Mesenchymal stem cell (in vitro differentiated cells and primary cell): ENCODE measurements around the gene SKOR2.

Source experiments
- DNase-seq: peaks from one replicate; pipeline ENCODE4 v3.0.0-alpha.2; 2013
- H2AFZ ChIP-seq: one replicate; pipeline ENCODE4 v1.6.1; 2013; ENCODE audit warnings: low read depth, mild to moderate bottlenecking, control low read depth, inconsistent platforms, low read length, moderate library complexity
- H2AK5ac ChIP-seq: 2 replicates; pipeline ENCODE4 v1.6.1; 2013; ENCODE audit warnings: low read length, moderate library complexity, mild to moderate bottlenecking, inconsistent platforms; ENCODE audit not compliant: severe bottlenecking
- H2BK120ac ChIP-seq: one replicate; pipeline ENCODE4 v1.6.1; 2013; ENCODE audit warnings: low read depth, mild to moderate bottlenecking, inconsistent platforms, low read length, moderate library complexity
- H2BK12ac ChIP-seq, 2 experiments: one replicate each; pipeline ENCODE4 v1.6.1; 2013; ENCODE audit warnings: inconsistent platforms in 2 of 2, low read length in 2 of 2, mild to moderate bottlenecking in 2 of 2, moderate library complexity in 2 of 2, control low read depth in 1 of 2
- H2BK15ac ChIP-seq: one replicate; pipeline ENCODE4 v1.6.1; 2013; ENCODE audit warnings: mild to moderate bottlenecking, low read depth, inconsistent platforms; ENCODE audit not compliant: poor library complexity, severe bottlenecking
- H2BK5ac ChIP-seq: 2 replicates; pipeline ENCODE4 v1.6.1; 2013; ENCODE audit warnings: low read depth, mild to moderate bottlenecking, low read length, control low read depth, inconsistent platforms; ENCODE audit not compliant: poor library complexity, severe bottlenecking
- H3K14ac ChIP-seq, 2 experiments: one replicate each; pipeline ENCODE4 v1.6.1; 2013; ENCODE audit warnings: inconsistent platforms in 2 of 2, low read length in 2 of 2, control low read depth in 1 of 2, mild to moderate bottlenecking in 1 of 2, moderate library complexity in 1 of 2
- H3K18ac ChIP-seq, 2 experiments: one replicate each; pipeline ENCODE4 v1.6.1; 2013; ENCODE audit warnings: inconsistent platforms in 2 of 2, low read length in 2 of 2, control low read depth in 1 of 2, low read depth in 1 of 2, mild to moderate bottlenecking in 1 of 2
- H3K23ac ChIP-seq, 2 experiments: one replicate each; pipeline ENCODE4 v1.6.1; 2013; ENCODE audit warnings: inconsistent platforms in 2 of 2, low read length in 2 of 2, mild to moderate bottlenecking in 2 of 2, moderate library complexity in 2 of 2, control low read depth in 1 of 2
- H3K27ac ChIP-seq: 2 replicates; pipeline ENCODE4 v1.5.1; 2013; ENCODE audit warnings: mild to moderate bottlenecking, moderate library complexity, low read length, control low read depth, inconsistent platforms; ENCODE audit not compliant: poor library complexity, severe bottlenecking
- H3K27me3 ChIP-seq, 2 experiments: 2 replicates each; pipeline versions ENCODE4 v1.6.1 to v1.7.0; 2013; ENCODE audit warnings: low read length in 2 of 2, mild to moderate bottlenecking in 2 of 2, moderate library complexity in 2 of 2, control low read depth in 1 of 2, inconsistent platforms in 1 of 2; ENCODE audit not compliant: control insufficient read depth in 1 of 2, insufficient read depth in 1 of 2
- H3K36me3 ChIP-seq, 2 experiments: 2 replicates each; pipeline versions ENCODE4 v1.6.1 to v1.7.0; 2013; ENCODE audit warnings: low read length in 2 of 2, control low read depth in 1 of 2, inconsistent platforms in 1 of 2, low read depth in 1 of 2, mild to moderate bottlenecking in 1 of 2; ENCODE audit not compliant: insufficient read depth in 2 of 2, control insufficient read depth in 1 of 2
- H3K4ac ChIP-seq, 2 experiments: one replicate each; pipeline ENCODE4 v1.6.1; 2013; ENCODE audit warnings: inconsistent platforms in 2 of 2, low read length in 2 of 2, mild to moderate bottlenecking in 2 of 2, moderate library complexity in 2 of 2, control low read depth in 1 of 2, low read depth in 1 of 2
- H3K4me1 ChIP-seq: 2 replicates; pipeline ENCODE4 v1.6.1; 2013; ENCODE audit warnings: low read depth, low read length, control low read depth; ENCODE audit not compliant: control insufficient read depth, insufficient read depth
- H3K4me2 ChIP-seq: 2 replicates; pipeline ENCODE4 v1.6.1; 2013; ENCODE audit warnings: low read length, mild to moderate bottlenecking, inconsistent platforms; ENCODE audit not compliant: poor library complexity, severe bottlenecking
- H3K4me3 ChIP-seq, 2 experiments: 2 replicates each; pipeline versions ENCODE4 v1.5.1 to v1.7.0; 2013; ENCODE audit warnings: low read length in 2 of 2, mild to moderate bottlenecking in 2 of 2, control low read depth in 1 of 2, low read depth in 1 of 2; ENCODE audit not compliant: insufficient read depth in 1 of 2
- H3K79me1 ChIP-seq: replicated peaks from 2 replicates; pipeline ENCODE4 v1.6.1; 2013; ENCODE audit warnings: mild to moderate bottlenecking, control low read depth, low read length, inconsistent platforms; ENCODE audit not compliant: poor library complexity, severe bottlenecking
- H3K9ac ChIP-seq: 2 replicates; pipeline ENCODE4 v1.7.0; 2013; ENCODE audit warnings: mild to moderate bottlenecking, low read length, moderate library complexity
- H3K9me3 ChIP-seq: 2 replicates; pipeline ENCODE4 v1.7.0; 2013; ENCODE audit warnings: mild to moderate bottlenecking, low read length; ENCODE audit not compliant: control insufficient read depth
- H4K8ac ChIP-seq: one replicate; pipeline ENCODE4 v1.6.1; 2013; ENCODE audit warnings: inconsistent platforms, mild to moderate bottlenecking, low read length, moderate library complexity
- H4K91ac ChIP-seq: one replicate; pipeline ENCODE4 v1.6.1; 2013; ENCODE audit warnings: mild to moderate bottlenecking, low read length, inconsistent platforms
- WGBS: methylation state at CpG from one replicate; pipeline ENCODE4 v1.1.7; 2013; ENCODE audit warnings: mixed read lengths; 5-methylcytosine and 5-hydroxymethylcytosine counted together

Gene SKOR2

GRCh38 chr18:47260120-47260923, 8.9 kb upstream of the SKOR2 start:
- DNase-seq: peak; percentile 27
- H3K9ac ChIP-seq: no peak overlapping the region
- H3K9me3 ChIP-seq: no peaks in the 10 kb centered on the region
- no peak overlapping the region for H4K8ac ChIP-seq
- no peak overlapping the region for H2BK120ac ChIP-seq
- H3K4ac ChIP-seq: no peak overlapping the region
- peak overlapping the region; percentile 28 for H3K4me2 ChIP-seq
- no peaks in the 10 kb centered on the region for H3K36me3 ChIP-seq
- no peak overlapping the region for H3K23ac ChIP-seq
- H3K18ac ChIP-seq: no peak overlapping the region
- no peak overlapping the region for H3K4me3 ChIP-seq
- H3K14ac ChIP-seq: no peak overlapping the region
- no peak overlapping the region for H2AK5ac ChIP-seq
- H3K27ac ChIP-seq: no peak overlapping the region
- 9% methylated on average over 30 of the region's 38 CpGs for WGBS
- H3K79me1 ChIP-seq: no peaks in the 10 kb centered on the region
- H2AFZ ChIP-seq: no peak overlapping the region
- H3K4me1 ChIP-seq: peaks cover 8% of the 10 kb centered on the region
- no peak overlapping the region for H2BK5ac ChIP-seq
- no peak overlapping the region for H2BK15ac ChIP-seq
- H3K27me3 ChIP-seq: peaks cover 86 to 93% of the 10 kb centered on the region in 2 experiments
- no peak overlapping the region for H4K91ac ChIP-seq
- no peak overlapping the region for H2BK12ac ChIP-seq

GRCh38 chr18:47254341-47254939, 3.0 kb upstream of the SKOR2 start:
- WGBS: 7% methylated on average over 30 of the region's 31 CpGs
- no peak overlapping the region for H4K91ac ChIP-seq
- H3K4me3 ChIP-seq: no peak overlapping the region
- H3K27me3 ChIP-seq: peaks cover 88 to 96% of the 10 kb centered on the region in 2 experiments
- H2AFZ ChIP-seq: no peak overlapping the region
- no peaks in the 10 kb centered on the region for H3K79me1 ChIP-seq
- H3K4me2 ChIP-seq: no peak overlapping the region
- H3K27ac ChIP-seq: no peak overlapping the region
- H2BK15ac ChIP-seq: no peak overlapping the region
- H3K18ac ChIP-seq: no peak overlapping the region
- H3K36me3 ChIP-seq: no peaks in the 10 kb centered on the region
- no peak overlapping the region for H2BK5ac ChIP-seq
- H2BK120ac ChIP-seq: no peak overlapping the region
- no peak overlapping the region for H3K23ac ChIP-seq
- H3K14ac ChIP-seq: no peak overlapping the region
- no peak overlapping the region for H2AK5ac ChIP-seq
- no peak overlapping the region for H3K4ac ChIP-seq
- H4K8ac ChIP-seq: no peak overlapping the region
- DNase-seq: peak; percentile 45
- peaks cover 4% of the 10 kb centered on the region for H3K4me1 ChIP-seq
- H2BK12ac ChIP-seq: no peak overlapping the region
- no peaks in the 10 kb centered on the region for H3K9me3 ChIP-seq
- H3K9ac ChIP-seq: no peak overlapping the region

- Histone ChIP-seq H3K9ac (no peak overlapping the region), H3K4me3 (no peak overlapping the region), H3K4me2 (no peak overlapping the region), H3K4ac (no peak overlapping the region), H3K36me3 (no peaks in the 10 kb centered on the region), H2AFZ (no peak overlapping the region), H4K91ac (no peak overlapping the region), H3K14ac (no peak overlapping the region), H2BK120ac (no peak overlapping the region), H3K18ac (no peak overlapping the region), H3K9me3 (peaks cover 3% of the 10 kb centered on the region), H2AK5ac (no peak overlapping the region), H3K23ac (no peak overlapping the region), H3K4me1 (peaks cover 4% of the 10 kb centered on the region), H2BK12ac (no peak overlapping the region), H3K79me1 (no peaks in the 10 kb centered on the region), H3K27ac (no peak overlapping the region), H2BK15ac (no peak overlapping the region), H2BK5ac (no peak overlapping the region), H3K27me3 (peaks cover 91 to 95% of the 10 kb centered on the region in 2 experiments), H4K8ac (no peak overlapping the region)
- DNase-seq: no peak
- 15% methylated on average over 10 of the region's 11 CpGs for WGBS
Observed at GRCh38 chr18:47253101-47253654, 1.7 kb upstream of the SKOR2 start.

GRCh38 chr18:47250391-47251046, 941 bp downstream of the SKOR2 start:
- no peak overlapping the region for H2BK5ac ChIP-seq
- H3K4me2 ChIP-seq: no peak overlapping the region
- 8% methylated on average over 25 of the region's 26 CpGs for WGBS
- peaks cover 11% of the 10 kb centered on the region for H3K9me3 ChIP-seq
- H3K4ac ChIP-seq: no peak overlapping the region
- H3K23ac ChIP-seq: no peak overlapping the region
- no peak overlapping the region for H3K27ac ChIP-seq
- no peak overlapping the region for H3K4me3 ChIP-seq
- no peak overlapping the region for H2AK5ac ChIP-seq
- peaks cover 13% of the 10 kb centered on the region for H3K4me1 ChIP-seq
- no peaks in the 10 kb centered on the region for H3K79me1 ChIP-seq
- H3K27me3 ChIP-seq: peaks cover 86 to 88% of the 10 kb centered on the region in 2 experiments
- no peak overlapping the region for H4K91ac ChIP-seq
- H3K9ac ChIP-seq: no peak overlapping the region
- H2BK120ac ChIP-seq: no peak overlapping the region
- H2BK12ac ChIP-seq: no peak overlapping the region
- H4K8ac ChIP-seq: no peak overlapping the region
- H2AFZ ChIP-seq: no peak overlapping the region
- no peak for DNase-seq
- no peaks in the 10 kb centered on the region for H3K36me3 ChIP-seq
- no peak overlapping the region for H3K14ac ChIP-seq
- no peak overlapping the region for H3K18ac ChIP-seq
- H2BK15ac ChIP-seq: no peak overlapping the region
